Stomach (tissue), 9 donors: ENCODE results near the gene CYTH1. TPM values are rescaled to one million over a fixed set of nuclear protein-coding genes. Genes with fewer than 3 reads are reported as not detected.
"Not testable (repeated sequence)": the region's sequence is repeated elsewhere in the genome, so short reads cannot be mapped to it uniquely, and the experiment has no call there.

Experiments used
- DNase-seq, 2 donors: peaks; one replicate each; pipeline versions ENCODE4 v3.0.0 to v3.0.0-alpha.2; 2013 to 2019
- H3K27ac ChIP-seq, 5 donors: fragments of 200-600 bp in 4 of 5; sonication (generic) in 4 of 5; one replicate each; pipeline ENCODE4 v1.5.1; 2013 to 2019; ENCODE audit warnings: mild to moderate bottlenecking in 1 of 5, moderate library complexity in 1 of 5
- H3K27me3 ChIP-seq, 3 donors: fragments of 200-600 bp; sonication (generic); one replicate each; pipeline ENCODE4 v1.5.1; 2017 to 2019; ENCODE audit warnings: mixed run types in 1 of 3
- H3K36me3 ChIP-seq, 4 donors: fragments of 200-600 bp; sonication (generic); 1 replicate in 3 of 4; 2 replicates in 1 of 4; pipeline ENCODE4 v1.5.1; 2016 to 2019
- H3K4me1 ChIP-seq, 4 donors: fragments of 200-600 bp; sonication (generic); one replicate each; pipeline ENCODE4 v1.5.1; 2016 to 2019
- H3K4me3 ChIP-seq, 4 donors: fragments of 200-600 bp; sonication (generic) in 3 of 4; one replicate each; pipeline ENCODE4 v1.5.1; 2016 to 2019; ENCODE audit warnings: mild to moderate bottlenecking in 1 of 4
- H3K9me3 ChIP-seq, 4 donors: fragments of 200-600 bp; sonication (generic); one replicate each; pipeline ENCODE4 v1.5.1; 2016 to 2019
- CTCF ChIP-seq, 7 experiments: fragments of 450-650 bp in 4 of 7; fragments of 200-600 bp in 3 of 7; sonication (generic) in 3 of 7; IDR thresholded peaks; one replicate each; pipeline ENCODE4 v1.5.1; 2016 to 2019; ENCODE audit warnings: antibody characterized with exemption in 7 of 7, control low read depth in 2 of 7, mild to moderate bottlenecking in 1 of 7
- EP300 ChIP-seq: sonication (generic); formaldehyde crosslinking; IDR thresholded peaks from one replicate; pipeline ENCODE4 v1.6.1; 2017; ENCODE audit warnings: antibody characterized with exemption
- POLR2A ChIP-seq, 4 donors: fragments of 450-650 bp; IDR thresholded peaks; one replicate each; pipeline ENCODE4 v1.6.1; 2016; ENCODE audit warnings: antibody characterized with exemption in 4 of 4, control low read depth in 2 of 4, mild to moderate bottlenecking in 1 of 4, moderate library complexity in 1 of 4
- POLR2AphosphoS5 ChIP-seq, 3 donors: sonication (generic); formaldehyde crosslinking; IDR thresholded peaks; one replicate each; pipeline ENCODE4 v1.6.1; 2016; ENCODE audit warnings: antibody characterized with exemption in 3 of 3
- whole genome bisulfite sequencing, 5 donors: extraction: QIAGEN DNeasy Blood & Tissue Kit in 3 of 5; methylation state at CpG; one replicate each; pipeline versions ENCODE4 v1.1.5 to v1.1.7; 2013 to 2018; 5-methylcytosine and 5-hydroxymethylcytosine counted together
- intact Hi-C: fragments of 100-400 bp; cut with DNase I; formaldehyde crosslinking; loops from one replicate; pipeline ENCODE4 v1.15.1; 2023; ENCODE audit warnings: low total_unique reads
- polyA plus RNA-seq, 3 donors: library from polyadenylated mRNA; stranded (reverse); fragments of 200-250 nt; gene quantifications; one replicate each; pipeline ENCODE4 v1.2.3, GENCODE V29; 2013
- total RNA-seq, 5 donors: library from RNA; depleted of rRNA; stranded (reverse); fragments of >200 nt; gene quantifications; one replicate each; pipeline versions ENCODE4 v1.1.0 to v1.2.3, GENCODE V29; 2014 to 2016
- donor health status: healthy with polysubstance abuse.
- donor health status: Bipolar disorder and iron deficiency.
- donor health status: healthy.

CYTH1 gene
- total and polyA plus RNA-seq, 8 donors = 29.6 to 137 (median 55.9) TPM

DNA sequence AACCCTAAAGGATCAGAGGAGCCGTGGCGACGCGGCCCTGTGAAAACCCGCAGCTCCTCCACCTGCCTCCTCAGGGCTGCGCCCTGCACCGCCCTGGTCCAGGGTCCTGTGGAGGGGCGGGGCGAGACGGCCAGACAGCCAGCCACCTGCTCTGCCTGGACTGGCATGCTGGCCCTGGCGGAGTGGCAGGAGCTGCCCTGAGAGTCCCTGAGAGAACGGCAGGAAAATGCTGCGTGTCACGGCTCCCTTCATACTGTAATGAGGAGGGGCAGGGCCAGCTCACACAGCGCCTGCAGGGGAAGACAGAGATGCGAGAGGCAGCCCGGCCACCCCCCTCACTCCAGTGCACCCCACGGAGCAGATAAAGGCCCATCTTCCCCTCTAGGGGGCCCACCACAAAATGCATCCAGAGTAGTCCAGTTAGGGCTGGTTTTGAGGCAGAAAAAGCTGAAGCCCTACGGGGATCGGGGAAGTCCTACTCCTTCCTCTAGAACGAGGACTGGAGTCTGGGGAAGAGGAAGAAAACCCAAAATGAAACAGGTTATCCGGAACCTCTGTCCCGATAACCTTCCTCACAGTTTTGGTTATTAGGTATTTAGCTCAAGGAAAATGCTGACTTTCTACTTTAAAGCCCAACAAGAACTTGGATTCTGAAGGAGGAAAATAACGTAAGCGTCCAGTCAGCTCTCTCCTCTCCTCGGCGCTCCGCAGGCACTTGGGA lies 107.3 kb downstream of the CYTH1 start:
- Histone ChIP-seq H3K9me3 (no peaks in the 10 kb centered on the region), H3K27ac (no peak overlapping the region), H3K27me3 (no peaks in the 10 kb centered on the region), H3K4me1 (peaks cover 0 to 19% (median 4%) of the 10 kb centered on the region in 4 donors), H3K36me3 (peaks cover 63 to 80% (median 73%) of the 10 kb centered on the region in 4 donors), H3K4me3 (no peak overlapping the region)
- intact Hi-C loops = no loop called here
- TF ChIP-seq POLR2AphosphoS5 (IDR thresholded peaks at IDR 0.05) (no peak), EP300 (no peak)
- 71 to 84% (median 79%) methylated on average over 21 to 28 of the region's 28 CpGs for WGBS, 5 donors
- DNase-seq = no peak

DNA sequence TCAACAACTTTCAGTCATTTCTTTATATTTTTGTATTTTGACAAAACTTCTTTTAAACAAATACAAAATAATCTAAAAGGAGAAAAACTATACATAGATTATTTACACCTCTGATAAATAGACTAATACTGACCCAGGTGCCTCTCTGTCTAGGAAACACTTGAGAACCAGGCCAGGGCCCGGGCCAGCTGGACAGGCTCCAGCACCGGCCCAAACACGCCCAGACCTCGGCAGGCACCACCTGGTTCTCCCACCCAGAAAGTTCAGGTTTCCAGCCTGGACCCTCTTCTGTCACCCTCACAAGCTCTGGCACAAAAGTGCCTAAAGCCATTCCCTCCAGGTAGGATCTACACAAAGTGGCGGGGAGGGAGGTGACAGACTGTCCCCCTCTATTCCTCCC lies 107.9 kb downstream of the CYTH1 start:
- WGBS, 5 donors = 45 to 58% (median 54%) methylated on average over 5 of the region's 5 CpGs
- Histone ChIP-seq H3K4me3 (no peak overlapping the region), H3K27me3 (no peaks in the 10 kb centered on the region), H3K27ac (no peak overlapping the region), H3K9me3 (no peaks in the 10 kb centered on the region), H3K4me1 (peaks cover 0 to 19% (median 4%) of the 10 kb centered on the region in 4 donors), H3K36me3 (peaks cover 57 to 74% (median 67%) of the 10 kb centered on the region in 4 donors)
- no peak for DNase-seq
- TF ChIP-seq CTCF (IDR thresholded peaks at IDR 0.05) = no peak
- no peak for TF ChIP-seq POLR2A (IDR thresholded peaks at IDR 0.05)
- TF ChIP-seq EP300 = no peak
- no peak for TF ChIP-seq POLR2AphosphoS5 (IDR thresholded peaks at IDR 0.05)
- intact Hi-C loops = no loop called here

GRCh38 chr17:78673395-78673794 lies 108.7 kb downstream of the CYTH1 start:
- 89 to 96% (median 92%) methylated on average over 7 of the region's 7 CpGs for WGBS, 5 donors
- intact Hi-C loops = no loop called here
- Histone ChIP-seq H3K4me3 (no peak overlapping the region), H3K27ac (no peak overlapping the region), H3K4me1 (peaks cover 0 to 19% (median 4%) of the 10 kb centered on the region in 4 donors), H3K9me3 (no peaks in the 10 kb centered on the region), H3K36me3 (peaks cover 49 to 66% (median 59%) of the 10 kb centered on the region in 4 donors), H3K27me3 (no peaks in the 10 kb centered on the region)
- TF ChIP-seq EP300 = no peak
- TF ChIP-seq POLR2AphosphoS5 (IDR thresholded peaks at IDR 0.05) = no peak
- no peak for TF ChIP-seq CTCF (IDR thresholded peaks at IDR 0.05)
- no peak for TF ChIP-seq POLR2A (IDR thresholded peaks at IDR 0.05)
- DNase-seq = no peak

GRCh38 chr17:78672871-78673371 lies 109.2 kb downstream of the CYTH1 start:
- Histone ChIP-seq H3K36me3 (peaks cover 46 to 66% (median 56%) of the 10 kb centered on the region in 4 donors), H3K4me1 (peaks cover 0 to 19% (median 4%) of the 10 kb centered on the region in 4 donors), H3K4me3 (no peak overlapping the region), H3K27me3 (no peaks in the 10 kb centered on the region), H3K9me3 (no peaks in the 10 kb centered on the region), H3K27ac (no peak overlapping the region)
- WGBS, 5 donors = 91 to 97% (median 96%) methylated on average over 5 of the region's 5 CpGs
- TF ChIP-seq POLR2A (IDR thresholded peaks at IDR 0.05) (no peak), CTCF (IDR thresholded peaks at IDR 0.05) (no peak), POLR2AphosphoS5 (IDR thresholded peaks at IDR 0.05) (no peak), EP300 (no peak)
- intact Hi-C loops = no loop called here
- DNase-seq = no peak

- whole genome bisulfite sequencing, 5 donors = 82 to 85% (median 84%) methylated on average over 11 of the region's 11 CpGs
Observed at GRCh38 chr17:78672005-78672404, 110.1 kb downstream of the CYTH1 start.

DNA sequence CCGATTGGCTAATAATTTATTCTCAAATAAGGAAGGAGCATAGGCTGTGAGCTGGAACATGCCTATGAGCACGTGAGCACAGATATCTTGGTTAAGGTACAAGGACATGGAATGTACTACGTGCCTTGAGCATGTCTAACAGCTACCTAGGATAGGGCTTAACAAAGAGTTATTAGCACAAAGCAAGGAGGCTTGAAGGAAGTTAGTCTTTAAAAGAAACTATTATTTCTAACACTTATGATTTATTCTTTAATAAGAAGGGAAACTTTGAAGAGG lies 110.4 kb downstream of the CYTH1 start:
- H3K4me3 ChIP-seq, H3K9me3 ChIP-seq, DNase-seq, intact Hi-C loops, H3K27me3 ChIP-seq, H3K27ac ChIP-seq: not testable (repeated sequence)
- WGBS, 5 donors = 48 to 72% (median 59%) methylated on average over 3 of the region's 3 CpGs
- Histone ChIP-seq H3K4me1 (peaks cover 0 to 19% (median 7%) of the 10 kb centered on the region in 4 donors), H3K36me3 (peaks cover 34 to 57% (median 45%) of the 10 kb centered on the region in 4 donors)

More at GRCh38 chr17:78672005-78672404, 110.1 kb downstream of the CYTH1 start:
- Histone ChIP-seq H3K27ac (no peak overlapping the region), H3K4me3 (no peak overlapping the region), H3K27me3 (no peaks in the 10 kb centered on the region), H3K4me1 (peaks cover 0 to 19% (median 5%) of the 10 kb centered on the region in 4 donors), H3K36me3 (peaks cover 37 to 61% (median 49%) of the 10 kb centered on the region in 4 donors), H3K9me3 (no peaks in the 10 kb centered on the region)
- TF ChIP-seq POLR2A (IDR thresholded peaks at IDR 0.05) (no peak), POLR2AphosphoS5 (IDR thresholded peaks at IDR 0.05) (no peak), EP300 (no peak), CTCF (IDR thresholded peaks at IDR 0.05) (no peak)
- DNase-seq = no peak
- intact Hi-C loops = no loop called here
